Omental fat pad (tissue), 4 donors: ENCODE data around the gene SLC6A16. TPM values are rescaled to one million over a fixed set of nuclear protein-coding genes. Genes with fewer than 3 reads are reported as not detected.

Experiments
- ATAC-seq: fragments of 150-250 bp; one replicate; pipeline ENCODE4 v1.9.1; 2016; ENCODE audit warnings: mild to moderate bottlenecking, moderate library complexity; ENCODE audit not compliant: low FRiP score
- DNase-seq: peaks from one replicate; pipeline ENCODE4 v3.0.0-alpha.2; 2019; ENCODE audit warnings: low spot score
- CTCF ChIP-seq, 3 donors: fragments of 450-650 bp; IDR thresholded peaks; one replicate each; pipeline ENCODE4 v1.5.1; 2016 to 2017; ENCODE audit warnings: antibody characterized with exemption in 3 of 3, mild to moderate bottlenecking in 3 of 3, moderate library complexity in 2 of 3
- total RNA-seq, 4 donors: library from RNA; depleted of rRNA; stranded (reverse); fragments of >200 nt; gene quantifications; one replicate each; pipeline ENCODE4 v1.1.0, GENCODE V29; 2016

Gene SLC6A16
- total RNA-seq, 4 donors from 2014 or later = 1.0 to 5.7 (median 1.4) TPM

- ATAC-seq (no peak), DNase-seq (no peak)
- TF ChIP-seq CTCF (IDR thresholded peaks at IDR 0.05) = no peak
Observed at GRCh38 chr19:49343123-49343522, 18.1 kb upstream of the SLC6A16 start.

- no peak for TF ChIP-seq CTCF (IDR thresholded peaks at IDR 0.05)
- DNase-seq (no peak), ATAC-seq (no peak)
Observed at GRCh38 chr19:49342291-49342721, 17.3 kb upstream of the SLC6A16 start.

GRCh38 chr19:49340865-49341718 lies 16.1 kb upstream of the SLC6A16 start:
- DNase-seq = no peak

GRCh38 chr19:49340069-49340864 lies 15.3 kb upstream of the SLC6A16 start:
- DNase-seq = no peak
- peak; percentile 51 for ATAC-seq
- no peak for TF ChIP-seq CTCF (IDR thresholded peaks at IDR 0.05)

More at GRCh38 chr19:49340865-49341718, 16.1 kb upstream of the SLC6A16 start:
- no peak for ATAC-seq
- no peak for TF ChIP-seq CTCF (IDR thresholded peaks at IDR 0.05)

- no peak for TF ChIP-seq CTCF (IDR thresholded peaks at IDR 0.05)
- DNase-seq (peak; percentile 54), ATAC-seq (peak; percentile 94)
Observed at GRCh38 chr19:49339301-49340068, 14.5 kb upstream of the SLC6A16 start.

- TF ChIP-seq CTCF (IDR thresholded peaks at IDR 0.05) = no peak
- peak; percentile 70 for ATAC-seq
- DNase-seq = peak; percentile 73
Observed at GRCh38 chr19:49338691-49339300, 13.8 kb upstream of the SLC6A16 start.
